NCI-H1436 (cell line): ENCODE measurements around the gene MEP1A.
"Not testable (repeated sequence)": the region's sequence is repeated elsewhere in the genome, so short reads cannot be mapped to it uniquely, and the experiment has no call there.

Experiments
- DNase-seq: peaks from one replicate; lab custom pipeline; 2025; lab: John Stamatoyannopoulos, UW

MEP1A gene

DNA sequence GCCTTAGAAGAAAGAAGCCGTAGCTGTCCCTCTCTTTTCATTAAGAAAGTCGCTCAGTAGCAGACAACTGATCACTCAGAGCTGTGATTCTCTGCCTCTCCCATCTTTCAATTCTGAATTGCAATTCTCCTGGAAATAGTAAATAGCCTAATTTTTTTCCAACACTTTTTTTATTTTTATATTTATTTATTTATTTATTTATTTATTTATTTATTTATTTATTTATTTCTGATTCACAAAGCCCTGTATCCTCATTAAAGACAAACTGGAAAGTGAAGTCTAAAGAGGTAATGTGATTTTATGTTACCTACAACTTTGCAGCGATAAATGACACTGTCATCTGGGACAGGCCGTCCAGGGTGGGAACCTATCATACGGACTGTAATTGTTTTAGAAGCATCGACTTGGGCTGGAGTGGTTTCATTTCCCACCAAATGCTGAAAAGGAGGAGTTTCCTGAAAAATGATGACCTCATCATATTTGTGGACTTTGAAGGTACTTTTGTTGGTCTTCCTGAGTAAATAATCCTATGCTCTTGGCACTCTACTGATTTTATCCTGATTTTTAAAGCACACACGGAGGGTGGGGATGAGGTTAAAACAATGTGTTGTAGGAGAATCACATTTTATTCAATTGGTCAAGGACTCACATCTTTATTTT is 41.2 kb downstream of the MEP1A start:
- DNase-seq = not testable (repeated sequence)

DNA sequence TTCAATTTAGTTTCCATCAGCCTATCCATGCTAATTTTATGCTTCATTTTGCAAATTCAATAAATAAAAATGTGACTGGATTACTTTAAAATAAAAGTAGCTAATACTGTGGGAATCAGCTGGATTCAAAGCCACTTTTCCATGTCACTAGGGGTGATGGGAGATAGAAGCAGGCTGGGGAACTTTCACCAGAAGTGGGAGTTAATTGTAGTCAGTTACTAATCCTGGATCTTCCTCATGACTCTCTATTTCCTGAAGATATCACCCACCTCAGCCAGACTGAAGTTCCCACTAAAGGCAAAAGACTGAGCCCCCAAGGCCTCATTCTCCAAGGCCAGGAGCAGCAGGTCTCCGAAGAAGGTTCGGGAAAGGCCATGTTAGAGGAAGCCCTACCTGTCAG is 41.8 kb downstream of the MEP1A start:
- not testable (repeated sequence) for DNase-seq

- DNase-seq = no peak
These were observed 44.8 kb downstream of the MEP1A start for GRCh38 chr6:46838033-46838432.

GRCh38 chr6:46842252-46842846 is 49.2 kb downstream of the MEP1A start:
- DNase-seq = not testable (repeated sequence)

DNA sequence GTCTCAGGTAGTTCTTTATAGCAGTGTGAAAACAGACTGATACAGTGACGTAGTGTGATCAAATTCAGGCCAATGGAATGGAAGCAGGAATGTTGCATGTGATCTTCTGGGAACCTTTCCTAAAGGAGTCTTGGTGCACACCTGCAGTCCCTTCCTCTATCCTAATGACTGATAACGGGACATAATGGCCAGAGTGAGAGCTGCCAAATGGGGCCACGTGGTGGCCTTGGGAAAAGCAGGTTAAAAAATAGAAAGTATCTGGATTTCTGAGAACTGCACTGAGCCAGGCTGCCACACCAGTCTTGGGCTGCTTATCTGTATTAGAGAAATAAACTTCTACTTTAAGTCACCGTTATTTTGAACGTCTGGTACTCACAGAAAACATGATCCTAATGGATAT is 51.9 kb downstream of the MEP1A start:
- DNase-seq = no peak

DNA sequence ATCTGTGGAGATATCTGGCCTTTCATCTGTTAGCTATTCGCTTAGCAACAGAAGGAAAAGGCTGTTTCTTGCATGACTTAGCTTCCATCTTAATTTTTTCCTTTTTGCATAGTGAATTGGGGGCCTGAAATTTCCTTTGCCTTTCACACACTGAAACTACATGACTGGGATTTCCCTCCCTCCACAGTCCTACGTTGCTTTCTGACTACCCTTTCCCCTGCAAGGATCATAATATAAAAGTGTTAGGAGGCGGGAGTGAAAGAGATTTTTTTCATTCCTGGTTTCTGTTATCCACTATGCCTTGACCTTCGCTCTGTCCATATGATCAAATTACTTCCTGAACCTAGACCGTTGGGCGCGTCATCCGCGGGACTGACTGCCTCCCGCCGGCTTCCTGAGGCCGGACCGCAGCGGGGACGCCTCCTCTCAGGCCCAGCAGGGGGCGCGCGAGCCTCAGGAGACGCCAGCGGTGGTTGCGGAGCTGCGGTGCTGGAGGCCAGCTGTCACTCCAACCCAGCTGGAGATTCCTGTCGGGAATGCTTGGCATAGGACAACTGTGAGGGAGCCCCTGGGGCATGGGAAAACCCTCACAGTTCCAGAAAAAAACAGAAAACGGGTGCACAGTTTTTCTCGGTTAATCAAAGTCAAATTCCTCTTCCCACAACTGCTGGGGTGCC is 55.6 kb downstream of the MEP1A start:
- peak; percentile 65 for DNase-seq

- DNase-seq = no peak
These were observed 56.1 kb downstream of the MEP1A start for GRCh38 chr6:46849361-46849690.

DNA sequence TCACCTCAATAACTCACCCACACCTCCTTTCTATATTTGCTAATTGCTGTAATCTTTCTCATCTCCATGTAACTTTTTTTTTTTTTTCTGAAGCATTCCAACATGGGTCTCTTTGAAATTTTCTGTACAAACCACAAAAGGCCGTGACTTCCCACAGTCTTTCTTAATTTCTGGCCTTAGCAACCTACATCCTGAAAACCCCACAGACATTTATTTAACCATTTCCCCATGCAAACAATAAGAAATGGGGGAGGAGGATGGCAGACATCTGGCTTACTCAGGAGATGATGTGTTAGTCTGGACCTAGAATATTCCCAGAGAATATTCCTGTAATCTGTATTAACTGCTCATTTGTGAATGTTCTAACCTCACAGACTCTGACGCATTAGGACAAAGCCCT is 57.6 kb downstream of the MEP1A start:
- DNase-seq = no peak

DNA sequence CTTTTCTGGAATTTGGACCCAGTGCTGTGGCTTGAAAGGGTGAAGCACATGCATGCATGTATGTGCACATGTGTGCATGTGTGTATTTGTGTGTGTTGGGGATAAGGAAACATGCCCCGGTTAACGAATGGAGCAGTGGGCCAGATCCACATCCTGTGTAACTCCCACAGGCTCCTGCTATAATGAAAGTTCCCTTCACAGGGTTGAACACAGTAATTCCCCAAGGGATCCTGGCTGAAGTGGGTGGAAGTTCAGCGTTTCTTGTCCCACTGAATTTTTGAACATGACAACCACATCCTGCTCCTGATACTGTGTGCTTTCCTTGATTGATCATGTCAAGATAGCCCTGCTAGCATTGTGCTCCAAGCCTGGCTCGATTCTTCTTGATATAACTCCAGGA is 58.4 kb downstream of the MEP1A start:
- DNase-seq = not testable (repeated sequence)

GRCh38 chr6:46855966-46856365 is 62.8 kb downstream of the MEP1A start:
- DNase-seq = not testable (repeated sequence)

DNA sequence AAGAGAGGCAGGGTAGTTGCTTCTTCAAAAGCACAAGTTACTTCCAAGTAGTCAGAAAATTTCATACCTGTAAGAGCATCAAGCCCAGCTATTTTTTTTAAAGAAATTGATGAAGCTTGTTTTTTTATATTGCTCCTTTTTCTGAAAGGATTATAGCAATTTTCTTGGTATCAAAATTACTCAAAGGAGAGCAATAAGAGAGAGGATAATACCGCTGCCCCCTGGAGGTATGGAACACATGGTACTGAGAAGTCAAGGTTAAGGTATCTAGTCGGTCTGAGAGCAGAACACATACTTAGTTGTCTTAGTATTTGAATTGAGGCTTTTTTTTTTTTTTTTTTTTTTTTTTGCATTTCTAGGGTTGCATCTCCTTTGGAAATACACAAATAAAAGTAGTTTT is 69.2 kb downstream of the MEP1A start:
- no peak for DNase-seq

DNA sequence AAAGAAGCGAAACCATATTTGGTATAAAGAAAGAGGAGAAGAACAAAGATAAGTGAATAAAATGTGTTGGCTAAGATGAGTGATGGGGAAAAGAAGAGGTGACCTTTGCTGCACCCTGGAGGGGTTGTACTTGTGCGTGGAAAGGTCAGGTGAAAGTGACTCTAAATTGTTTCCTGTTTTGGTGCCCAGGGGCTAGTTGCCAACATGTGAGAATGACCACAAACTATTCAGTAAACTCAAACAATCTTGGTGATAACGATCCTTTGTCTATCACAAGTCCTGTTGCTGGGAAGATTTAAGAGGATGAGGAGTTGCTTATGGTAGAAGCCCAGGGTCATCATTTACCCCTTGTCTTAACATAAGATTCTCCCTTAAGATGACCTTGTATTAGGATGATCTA is 70.6 kb downstream of the MEP1A start:
- no peak for DNase-seq

DNA sequence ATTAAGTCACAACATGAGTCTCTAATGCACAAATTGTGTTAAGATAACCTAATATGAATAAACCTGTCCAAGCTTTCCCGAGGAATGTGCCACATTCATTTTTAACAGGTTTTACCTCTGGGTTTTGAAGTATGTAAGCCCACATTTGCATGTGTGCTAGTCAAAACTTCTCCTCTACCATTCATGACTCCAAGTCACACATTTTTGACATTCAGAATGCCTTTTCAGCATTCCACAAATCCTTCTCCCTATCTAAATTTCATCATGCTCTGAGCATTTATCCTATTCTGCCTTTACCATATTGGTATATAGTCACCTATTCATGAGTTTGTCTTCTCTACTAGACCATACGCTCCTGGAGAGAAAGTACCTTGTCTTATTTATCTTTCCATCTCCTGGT is 72.0 kb downstream of the MEP1A start:
- DNase-seq = no peak

GRCh38 chr6:46867411-46867810 is 74.2 kb downstream of the MEP1A start:
- no peak for DNase-seq

DNA sequence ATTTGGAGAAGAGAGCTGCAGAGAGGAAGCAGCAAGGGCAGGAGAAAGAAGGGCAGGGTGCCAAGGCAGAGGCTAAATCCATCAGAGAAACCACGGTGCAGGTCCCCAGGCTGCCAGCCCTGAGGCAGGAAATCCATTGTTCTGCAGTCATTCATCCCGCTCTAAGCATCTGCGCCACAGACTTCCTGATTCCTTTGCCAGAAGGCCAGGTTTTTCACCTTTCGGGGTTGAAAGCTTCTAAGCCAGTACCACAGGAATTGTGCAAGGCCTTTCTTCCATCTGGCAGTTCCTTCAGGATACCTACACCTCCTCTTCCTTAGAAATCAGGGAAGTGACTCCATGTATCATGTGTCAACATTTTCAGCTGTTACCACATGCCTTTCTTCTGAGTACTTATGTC is 82.9 kb downstream of the MEP1A start:
- DNase-seq = no peak

DNA sequence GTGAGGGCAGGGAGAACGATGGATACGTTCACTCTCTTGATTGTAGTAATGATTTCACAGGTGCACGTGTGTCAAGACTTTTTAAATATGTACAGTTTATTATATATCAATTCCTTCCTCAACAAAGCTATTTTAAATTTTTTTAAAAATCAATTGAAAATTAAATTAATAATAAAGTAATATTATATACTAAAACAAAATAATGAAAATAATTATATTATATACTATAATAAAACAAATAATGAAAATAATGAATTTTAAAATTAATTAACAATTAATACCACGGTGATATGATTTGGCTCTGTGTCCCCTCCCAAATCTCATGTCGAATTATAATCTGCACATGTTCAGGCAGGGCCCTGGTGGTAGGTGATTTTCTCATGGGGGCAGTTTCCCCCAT is 85.8 kb downstream of the MEP1A start:
- DNase-seq = no peak

GRCh38 chr6:46882645-46883044 is 89.5 kb downstream of the MEP1A start:
- peak; percentile 21 for DNase-seq

DNA sequence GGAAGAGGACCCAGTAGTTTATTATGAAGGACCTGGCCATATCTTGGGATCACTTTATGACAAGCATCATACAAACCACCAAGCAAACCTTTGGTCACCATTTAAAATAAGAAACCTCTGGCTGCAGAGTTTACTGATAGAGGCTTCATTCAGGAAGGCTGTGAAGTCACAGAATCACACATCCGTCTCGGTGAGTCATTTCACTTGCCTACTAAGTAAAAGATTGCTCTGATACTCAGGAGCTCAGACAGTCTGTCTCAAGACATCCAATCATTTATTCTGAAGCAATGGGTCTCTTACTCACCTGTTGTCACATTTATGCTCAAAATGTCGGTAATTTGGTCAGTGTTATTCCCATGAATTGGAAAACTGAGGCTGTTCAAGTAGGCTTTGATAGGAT is 94.8 kb downstream of the MEP1A start:
- no peak for DNase-seq

DNA sequence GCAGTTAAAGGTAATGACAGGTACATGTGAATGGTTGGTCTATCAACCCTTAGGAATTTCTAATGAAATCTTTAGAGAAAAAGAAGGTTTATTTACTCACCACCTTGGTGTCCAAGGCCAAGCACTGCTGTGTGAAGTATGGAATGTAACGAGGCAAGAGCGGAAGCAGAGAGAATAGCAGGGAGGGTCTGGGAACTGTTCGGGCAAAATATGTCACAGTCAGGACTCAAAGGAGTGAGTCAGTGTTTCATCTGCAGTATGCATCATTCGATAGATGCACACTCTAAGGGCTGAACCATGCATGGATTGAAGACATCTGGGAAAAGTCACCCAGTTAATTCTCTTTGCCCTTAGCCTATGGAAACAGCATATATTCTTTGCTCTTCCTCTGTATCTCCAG is 95.4 kb downstream of the MEP1A start:
- no peak for DNase-seq
